ENCODE results near the gene SLC9A8.

The SLC9A8 gene

DNA sequence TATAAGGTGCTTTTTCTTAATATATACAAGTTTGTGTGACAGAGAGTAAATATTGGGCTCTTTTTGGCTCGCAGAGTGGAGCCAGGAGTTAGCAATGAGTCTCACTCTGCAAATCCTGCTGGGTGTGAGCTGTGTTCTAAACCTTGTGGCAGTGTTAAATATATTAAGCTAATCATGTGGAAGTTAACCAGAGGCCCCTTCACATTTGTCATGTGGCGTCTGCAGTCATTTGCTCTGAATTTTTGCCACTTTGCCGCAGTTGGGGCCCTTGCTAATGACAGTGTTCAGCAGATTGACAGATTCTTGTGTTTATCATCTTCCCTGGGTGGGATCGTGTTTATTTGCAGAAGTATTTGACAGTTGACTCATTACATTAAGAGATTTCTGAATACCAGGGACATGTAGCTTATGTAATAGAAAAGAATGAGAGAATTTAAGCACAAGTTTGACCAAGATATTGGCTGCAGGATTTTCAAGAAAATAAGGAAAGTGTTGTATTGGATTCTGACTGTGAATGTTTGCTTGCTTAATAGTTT is 64.8 kb downstream of the SLC9A8 start:
- ATAC-seq = no peak
- TF ChIP-seq GLIS3 (CRISPR knock-in tag; IDR thresholded peaks at IDR 0.05) = no peak
- TF ChIP-seq, protein P1, sequence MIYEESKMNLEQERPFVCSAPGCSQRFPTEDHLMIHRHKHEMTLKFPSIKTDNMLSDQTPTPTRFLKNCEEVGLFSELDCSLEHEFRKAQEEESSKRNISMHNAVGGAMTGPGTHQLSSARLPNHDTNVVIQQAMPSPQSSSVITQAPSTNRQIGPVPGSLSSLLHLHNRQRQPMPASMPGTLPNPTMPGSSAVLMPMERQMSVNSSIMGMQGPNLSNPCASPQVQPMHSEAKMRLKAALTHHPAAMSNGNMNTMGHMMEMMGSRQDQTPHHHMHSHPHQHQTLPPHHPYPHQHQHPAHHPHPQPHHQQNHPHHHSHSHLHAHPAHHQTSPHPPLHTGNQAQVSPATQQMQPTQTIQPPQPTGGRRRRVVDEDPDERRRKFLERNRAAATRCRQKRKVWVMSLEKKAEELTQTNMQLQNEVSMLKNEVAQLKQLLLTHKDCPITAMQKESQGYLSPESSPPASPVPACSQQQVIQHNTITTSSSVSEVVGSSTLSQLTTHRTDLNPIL (CRISPR knock-in tag; IDR thresholded peaks at IDR 0.05; ENCODE audit: low read depth) = no peak

DNA sequence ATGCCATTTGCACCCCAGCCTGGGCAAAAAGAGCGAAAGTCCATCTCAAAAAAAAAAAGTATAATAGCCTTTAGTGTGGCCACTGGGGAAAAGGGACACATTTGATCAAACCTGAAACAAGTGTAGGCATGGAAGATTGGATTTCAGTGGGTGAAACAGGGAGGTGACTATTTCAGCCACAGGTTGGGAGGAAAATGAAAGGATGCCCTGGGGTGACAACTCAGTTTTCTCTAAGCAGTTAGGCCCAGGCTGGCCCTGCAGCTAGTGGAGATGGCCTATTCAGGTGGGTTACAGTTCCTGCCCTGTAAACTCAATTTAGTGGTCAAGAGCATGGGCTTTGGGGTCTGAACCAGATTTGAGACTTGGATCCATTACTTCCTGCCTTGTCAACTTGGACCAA is 66.3 kb downstream of the SLC9A8 start:
- TF ChIP-seq PPARA (CRISPR knock-in tag; IDR thresholded peaks at IDR 0.05; ENCODE audit: borderline replicate concordance) (no peak), ESRRG (CRISPR knock-in tag; IDR thresholded peaks at IDR 0.05) (no peak), RARB (CRISPR knock-in tag; IDR thresholded peaks at IDR 0.05) (no peak), ZC3H10 (CRISPR knock-in tag; IDR thresholded peaks at IDR 0.05) (no peak)
- TF ChIP-seq, protein P2, sequence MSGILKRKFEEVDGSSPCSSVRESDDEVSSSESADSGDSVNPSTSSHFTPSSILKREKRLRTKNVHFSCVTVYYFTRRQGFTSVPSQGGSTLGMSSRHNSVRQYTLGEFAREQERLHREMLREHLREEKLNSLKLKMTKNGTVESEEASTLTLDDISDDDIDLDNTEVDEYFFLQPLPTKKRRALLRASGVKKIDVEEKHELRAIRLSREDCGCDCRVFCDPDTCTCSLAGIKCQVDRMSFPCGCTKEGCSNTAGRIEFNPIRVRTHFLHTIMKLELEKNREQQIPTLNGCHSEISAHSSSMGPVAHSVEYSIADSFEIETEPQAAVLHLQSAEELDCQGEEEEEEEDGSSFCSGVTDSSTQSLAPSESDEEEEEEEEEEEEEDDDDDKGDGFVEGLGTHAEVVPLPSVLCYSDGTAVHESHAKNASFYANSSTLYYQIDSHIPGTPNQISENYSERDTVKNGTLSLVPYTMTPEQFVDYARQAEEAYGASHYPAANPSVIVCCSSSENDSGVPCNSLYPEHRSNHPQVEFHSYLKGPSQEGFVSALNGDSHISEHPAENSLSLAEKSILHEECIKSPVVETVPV (CRISPR knock-in tag; IDR thresholded peaks at IDR 0.05) = no peak

DNA sequence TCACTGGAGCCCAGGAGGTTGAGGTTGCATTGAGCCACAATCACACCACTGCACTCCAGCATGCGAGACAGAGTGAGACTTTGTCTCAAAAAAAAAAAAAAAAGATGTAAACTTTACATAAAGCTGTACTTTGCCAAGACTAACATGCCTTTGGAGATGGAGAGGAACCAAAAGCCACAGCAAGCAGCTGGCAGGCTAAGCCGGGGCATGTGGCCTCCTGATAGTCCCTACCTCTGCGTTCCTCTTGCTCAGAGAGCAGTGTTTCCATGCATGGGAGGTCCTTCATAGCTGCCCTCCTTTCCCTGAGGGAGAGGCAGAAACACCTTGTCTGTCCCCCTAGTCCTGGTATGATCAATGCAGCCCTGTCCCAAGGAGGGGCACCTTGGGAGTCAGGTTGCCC is 67.5 kb downstream of the SLC9A8 start:
- no peak for ATAC-seq
- TF ChIP-seq SNAI2 (CRISPR knock-in tag; IDR thresholded peaks at IDR 0.05) = no peak
- no peak for TF ChIP-seq ARNTL (CRISPR knock-in tag; IDR thresholded peaks at IDR 0.05; ENCODE audit: borderline replicate concordance, low read depth)
- no peak for TF ChIP-seq RARB (CRISPR knock-in tag; IDR thresholded peaks at IDR 0.05)
- TF ChIP-seq PPARA (CRISPR knock-in tag; IDR thresholded peaks at IDR 0.05; ENCODE audit: borderline replicate concordance) = no peak
- TF ChIP-seq, protein P3, sequence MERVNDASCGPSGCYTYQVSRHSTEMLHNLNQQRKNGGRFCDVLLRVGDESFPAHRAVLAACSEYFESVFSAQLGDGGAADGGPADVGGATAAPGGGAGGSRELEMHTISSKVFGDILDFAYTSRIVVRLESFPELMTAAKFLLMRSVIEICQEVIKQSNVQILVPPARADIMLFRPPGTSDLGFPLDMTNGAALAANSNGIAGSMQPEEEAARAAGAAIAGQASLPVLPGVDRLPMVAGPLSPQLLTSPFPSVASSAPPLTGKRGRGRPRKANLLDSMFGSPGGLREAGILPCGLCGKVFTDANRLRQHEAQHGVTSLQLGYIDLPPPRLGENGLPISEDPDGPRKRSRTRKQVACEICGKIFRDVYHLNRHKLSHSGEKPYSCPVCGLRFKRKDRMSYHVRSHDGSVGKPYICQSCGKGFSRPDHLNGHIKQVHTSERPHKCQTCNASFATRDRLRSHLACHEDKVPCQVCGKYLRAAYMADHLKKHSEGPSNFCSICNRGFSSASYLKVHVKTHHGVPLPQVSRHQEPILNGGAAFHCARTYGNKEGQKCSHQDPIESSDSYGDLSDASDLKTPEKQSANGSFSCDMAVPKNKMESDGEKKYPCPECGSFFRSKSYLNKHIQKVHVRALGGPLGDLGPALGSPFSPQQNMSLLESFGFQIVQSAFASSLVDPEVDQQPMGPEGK (CRISPR knock-in tag; IDR thresholded peaks at IDR 0.05; ENCODE audit: borderline replicate concordance) = no peak
- no peak for TF ChIP-seq CSDC2 (CRISPR knock-in tag; IDR thresholded peaks at IDR 0.05)
- TF ChIP-seq ZNF565 (CRISPR knock-in tag; conservative IDR thresholded peaks at IDR 0.05; ENCODE audit: low read depth) = no peak

More for the DNA sequence above, 66.3 kb downstream of the SLC9A8 start:
- no peak for ATAC-seq

DNA sequence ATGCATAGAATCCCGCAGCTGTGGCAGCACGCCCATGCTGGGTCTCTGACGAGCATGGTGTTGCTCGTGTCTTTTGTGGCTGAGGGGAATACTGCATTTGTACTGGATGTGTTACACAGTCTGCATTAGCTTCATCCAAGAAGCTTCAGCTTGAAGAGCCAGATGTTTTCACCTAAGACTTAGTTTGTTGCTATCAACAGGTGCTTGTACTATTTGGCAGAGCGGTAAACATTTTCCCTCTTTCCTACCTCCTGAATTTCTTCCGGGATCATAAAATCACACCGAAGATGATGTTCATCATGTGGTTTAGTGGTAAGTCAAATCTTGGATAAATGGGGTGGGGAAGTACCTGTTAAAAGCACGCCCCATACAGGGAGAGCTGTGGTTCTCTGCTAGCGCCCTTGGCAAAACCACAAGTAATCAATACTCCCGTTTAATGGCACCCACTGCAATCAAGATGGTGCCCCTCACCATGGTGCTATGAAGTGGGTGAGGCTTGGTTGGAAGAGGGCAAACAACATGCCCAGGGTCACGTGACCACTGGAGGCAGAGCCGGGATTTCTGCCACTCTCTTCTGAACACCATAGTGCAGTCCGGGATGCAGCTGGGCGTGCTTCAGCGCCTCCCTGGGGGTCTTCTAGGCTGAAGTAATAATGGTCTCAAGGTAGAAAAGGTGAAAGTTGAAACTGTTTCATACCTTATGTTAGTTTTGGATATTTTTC is 68.3 kb downstream of the SLC9A8 start:
- no peak for TF ChIP-seq ZFP30 (CRISPR knock-in tag; IDR thresholded peaks at IDR 0.05)
- no peak for ATAC-seq

DNA sequence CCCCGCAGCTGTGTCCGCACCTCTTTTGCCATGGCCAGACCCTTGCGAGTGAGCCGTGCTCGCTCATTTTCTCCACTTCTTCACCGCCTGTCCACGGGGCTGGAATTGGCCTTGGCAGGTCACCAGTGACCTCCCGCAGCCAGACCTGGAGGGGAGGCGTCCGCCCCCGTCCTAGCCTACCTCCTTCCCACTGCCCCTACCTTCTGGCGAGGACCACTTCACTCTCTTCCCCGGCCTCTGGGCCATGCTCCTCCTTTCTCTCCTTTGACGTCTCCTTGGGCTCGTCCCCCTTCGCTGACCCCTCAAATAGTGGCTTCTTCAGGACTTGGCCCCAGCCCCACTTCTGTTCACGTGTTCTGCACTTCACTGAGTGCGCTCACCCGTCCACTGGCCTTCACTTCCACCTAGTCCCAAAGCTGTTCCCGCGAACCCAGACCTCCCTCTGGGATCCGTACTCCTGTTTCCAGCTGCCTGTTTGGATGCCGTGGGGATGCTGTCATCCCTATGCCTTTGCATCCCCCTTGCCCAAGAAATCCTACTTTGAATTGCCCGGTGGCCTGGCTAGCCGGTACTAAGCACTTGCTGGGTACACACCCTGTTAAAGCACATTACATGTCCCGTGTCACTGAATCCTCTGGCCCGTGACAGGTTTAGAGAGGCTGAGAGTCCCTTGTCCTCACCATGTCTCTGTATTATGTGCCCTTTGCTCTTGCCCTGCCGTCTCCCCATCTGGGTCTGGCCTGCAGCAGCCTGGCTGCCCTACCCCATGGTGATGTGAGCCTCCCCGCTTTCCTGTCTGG is 69.7 kb downstream of the SLC9A8 start:
- TF ChIP-seq SNAI2 (CRISPR knock-in tag; IDR thresholded peaks at IDR 0.05) = no peak
- TF ChIP-seq ZNF565 (CRISPR knock-in tag; conservative IDR thresholded peaks at IDR 0.05; ENCODE audit: low read depth) = no peak
- no peak for TF ChIP-seq ZNF8 (CRISPR knock-in tag; IDR thresholded peaks at IDR 0.05)
- no peak for TF ChIP-seq ZFP3 (CRISPR knock-in tag; IDR thresholded peaks at IDR 0.05)
- TF ChIP-seq, protein P2 (CRISPR knock-in tag; IDR thresholded peaks at IDR 0.05) = no peak
- no peak for TF ChIP-seq ZFP30 (CRISPR knock-in tag; IDR thresholded peaks at IDR 0.05)
- TF ChIP-seq CSDC2 (CRISPR knock-in tag; IDR thresholded peaks at IDR 0.05) = no peak
- TF ChIP-seq ESRRG (CRISPR knock-in tag; IDR thresholded peaks at IDR 0.05) = no peak
- no peak for TF ChIP-seq PPARA (CRISPR knock-in tag; IDR thresholded peaks at IDR 0.05; ENCODE audit: borderline replicate concordance)
- TF ChIP-seq TOX (CRISPR knock-in tag; IDR thresholded peaks at IDR 0.05; ENCODE audit: borderline replicate concordance) = no peak
- TF ChIP-seq, protein P1 (CRISPR knock-in tag; IDR thresholded peaks at IDR 0.05; ENCODE audit: low read depth) = no peak
- no peak for TF ChIP-seq TCF4 (CRISPR knock-in tag; IDR thresholded peaks at IDR 0.05; ENCODE audit: borderline replicate concordance)
- TF ChIP-seq GLIS3 (CRISPR knock-in tag; IDR thresholded peaks at IDR 0.05) = no peak
- no peak for TF ChIP-seq BACH2 (CRISPR knock-in tag; IDR thresholded peaks at IDR 0.05; ENCODE audit: borderline replicate concordance)
- no peak for ATAC-seq

Data from SK-N-SH treated with all-trans-retinoic acid at 6 μM for 48 hours (cell line).